Mononuclear cell (primary cell): ENCODE data around the gene PSMB8. TPM values are rescaled to one million over a fixed set of nuclear protein-coding genes. Genes with fewer than 3 reads are reported as not detected.

ENCODE experiments used
- H3K27me3 ChIP-seq: 2 replicates; pipeline ENCODE4 v1.6.0; 2011; ENCODE audit warnings: low read length, control low read depth; ENCODE audit not compliant: insufficient read depth
- H3K4me1 ChIP-seq: 2 replicates; pipeline ENCODE4 v1.5.1; 2011; ENCODE audit warnings: mild to moderate bottlenecking, low read length, control low read depth; ENCODE audit not compliant: insufficient read depth
- H3K4me3 ChIP-seq: 2 replicates; pipeline ENCODE4 v1.5.1; 2011; ENCODE audit warnings: mild to moderate bottlenecking, low read length, moderate library complexity
- H3K9me3 ChIP-seq: 2 replicates; pipeline ENCODE4 v1.5.1; 2011; ENCODE audit warnings: low read depth, mild to moderate bottlenecking, control low read depth, low read length
- total RNA-seq: library from RNA; depleted of rRNA; stranded (reverse); fragments of >200 nt; gene quantifications from one replicate; pipeline ENCODE4 v1.2.3, GENCODE V29; 2012

Gene PSMB8
- total RNA-seq, 1 donor: 81.4 TPM

- H3K27me3 ChIP-seq: peaks cover 14% of the 10 kb centered on the region
- peaks cover 27% of the 10 kb centered on the region for H3K4me1 ChIP-seq
- no peaks in the 10 kb centered on the region for H3K9me3 ChIP-seq
- H3K4me3 ChIP-seq: no peak overlapping the region
Measured at GRCh38 chr6:32799740-32800139, 44.1 kb downstream of the PSMB8 start.

- H3K9me3 ChIP-seq: no peaks in the 10 kb centered on the region
- no peak overlapping the region for H3K4me3 ChIP-seq
- H3K4me1 ChIP-seq: peaks cover 32% of the 10 kb centered on the region
- H3K27me3 ChIP-seq: peaks cover 9% of the 10 kb centered on the region
Measured at GRCh38 chr6:32799168-32799567, 44.7 kb downstream of the PSMB8 start.

GRCh38 chr6:32796848-32797776 is 46.7 kb downstream of the PSMB8 start:
- Histone ChIP-seq H3K4me1 (peaks cover 38% of the 10 kb centered on the region), H3K4me3 (no peak overlapping the region), H3K27me3 (peaks cover 5% of the 10 kb centered on the region)

GRCh38 chr6:32794510-32794909 is 49.3 kb downstream of the PSMB8 start:
- no peak overlapping the region for H3K4me3 ChIP-seq
- H3K27me3 ChIP-seq: no peaks in the 10 kb centered on the region

More at GRCh38 chr6:32796848-32797776, 46.7 kb downstream of the PSMB8 start:
- H3K9me3 ChIP-seq: no peaks in the 10 kb centered on the region

GRCh38 chr6:32792901-32793435 is 50.9 kb downstream of the PSMB8 start:
- no peaks in the 10 kb centered on the region for H3K27me3 ChIP-seq
- no peaks in the 10 kb centered on the region for H3K9me3 ChIP-seq
- no peak overlapping the region for H3K4me3 ChIP-seq
- peaks cover 38% of the 10 kb centered on the region for H3K4me1 ChIP-seq

More at GRCh38 chr6:32794510-32794909, 49.3 kb downstream of the PSMB8 start:
- H3K9me3 ChIP-seq: no peaks in the 10 kb centered on the region
- H3K4me1 ChIP-seq: peaks cover 38% of the 10 kb centered on the region

Other genes with a start within 250 kb of the PSMB8 start
- 12.5 TPM for gene HLA-DQA1, start 206.6 kb downstream of the PSMB8 start, total RNA-seq
- gene HLA-DQB1, start 177.4 kb downstream of the PSMB8 start, total RNA-seq: 1.4 TPM
- 4.7 TPM for gene HLA-DQA2, start 102.7 kb downstream of the PSMB8 start, total RNA-seq
- 1.0 TPM for gene HLA-DQB2, start 80.5 kb downstream of the PSMB8 start, total RNA-seq
- gene HLA-DOB, start 27.0 kb downstream of the PSMB8 start, total RNA-seq: 6.6 TPM
- 45.0 TPM for gene TAP2, start 5.3 kb downstream of the PSMB8 start, total RNA-seq
- gene TAP1, start 9.7 kb upstream of the PSMB8 start, total RNA-seq: 67.2 TPM
- 18.7 TPM for gene PSMB9, start 10.1 kb upstream of the PSMB8 start, total RNA-seq
- 67.8 TPM for gene HLA-DMB, start 97.0 kb upstream of the PSMB8 start, total RNA-seq
- gene HLA-DMA, start 109.0 kb upstream of the PSMB8 start, total RNA-seq: 89.0 TPM
- gene BRD2, start 124.5 kb upstream of the PSMB8 start, total RNA-seq: 193 TPM
- gene HLA-DOA, start 165.5 kb upstream of the PSMB8 start, total RNA-seq: 16.2 TPM
- gene HLA-DPA1, start 229.6 kb upstream of the PSMB8 start, total RNA-seq: 271 TPM
- gene HLA-DPB1, start 231.9 kb upstream of the PSMB8 start, total RNA-seq: 166 TPM